H1 (cell line): ENCODE data around the gene BIRC2. TPM values are rescaled to one million over a fixed set of nuclear protein-coding genes. Genes with fewer than 3 reads are reported as not detected.

Experiments used
- CTCF ChIA-PET: fragments of 300-600 bp; sonication (Branson Sonifier 250); formaldehyde crosslinking; loops from one replicate; lab custom pipeline; 2021; ENCODE audit not compliant: partially characterized antibody; lab: Charles Lee
- POLR2A ChIA-PET: fragments of 300-600 bp; sonication (Branson Sonifier 250); formaldehyde crosslinking; loops from one replicate; lab custom pipeline; 2021; ENCODE audit warnings: inconsistent platforms; ENCODE audit not compliant: partially characterized antibody; lab: Charles Lee
- DNase-seq, 2 experiments: peaks; one replicate each; pipeline versions ENCODE4 v3.0.0 to v3.0.0-alpha.2; 2010 to 2022; ENCODE audit warnings: low spot score in 2 of 2, low read depth in 1 of 2, mixed read lengths in 1 of 2
- FAIRE-seq: peaks from 2 replicates; lab custom pipeline; 2011; peaks lifted over from hg19 to GRCh38; lab: Jason Lieb, UNC
- H2AFZ ChIP-seq: 2 replicates; pipeline ENCODE4 v1.8.1; 2012; ENCODE audit warnings: low read length, inconsistent platforms
- H2AK5ac ChIP-seq: 2 replicates; pipeline ENCODE4 v1.6.1; 2013; ENCODE audit warnings: low read depth, low read length
- H2BK120ac ChIP-seq: replicated peaks from 2 replicates; pipeline ENCODE3; 2013; ENCODE audit warnings: low read depth, low read length, inconsistent platforms
- H2BK12ac ChIP-seq: 2 replicates; pipeline ENCODE4 v1.6.1; 2013; ENCODE audit warnings: low read depth, low read length
- H2BK15ac ChIP-seq: 2 replicates; pipeline ENCODE4 v1.6.1; 2013; ENCODE audit warnings: low read length
- H2BK20ac ChIP-seq: 2 replicates; pipeline ENCODE4 v1.6.1; 2013; ENCODE audit warnings: low read length
- H2BK5ac ChIP-seq: 2 replicates; pipeline ENCODE4 v1.6.1; 2013; ENCODE audit warnings: low read depth, low read length
- H3K14ac ChIP-seq: 2 replicates; pipeline ENCODE4 v1.6.1; 2013; ENCODE audit warnings: inconsistent platforms; ENCODE audit not compliant: insufficient read length
- H3K18ac ChIP-seq: 2 replicates; pipeline ENCODE4 v1.6.1; 2013; ENCODE audit warnings: low read length; ENCODE audit errors: extremely low read depth
- H3K23ac ChIP-seq: 2 replicates; pipeline ENCODE4 v1.6.1; 2013; ENCODE audit warnings: inconsistent platforms; ENCODE audit not compliant: insufficient read length
- H3K23me2 ChIP-seq: 2 replicates; pipeline ENCODE4 v1.6.1; 2013; ENCODE audit warnings: low read depth, low read length
- H3K27ac ChIP-seq: 2 replicates; pipeline ENCODE4 v1.6.1; 2011; ENCODE audit warnings: low read depth, low read length, inconsistent platforms
- H3K27me3 ChIP-seq, 4 experiments: replicated peaks in 1 of 4; 1 replicate in 1 of 4; 2 replicates in 3 of 4; pipeline versions ENCODE4 v1.6.1 to v1.8.1; 2011 to 2013; ENCODE audit warnings: low read length in 3 of 4, mild to moderate bottlenecking in 3 of 4, inconsistent platforms in 2 of 4, mixed read lengths in 2 of 4, moderate library complexity in 1 of 4; ENCODE audit not compliant: control insufficient read depth in 3 of 4, insufficient read depth in 3 of 4; ENCODE audit errors: extremely low read depth in 1 of 4
- H3K36me3 ChIP-seq, 4 experiments: 2 replicates each; pipeline versions ENCODE4 v1.6.1 to v1.8.1; 2011 to 2013; ENCODE audit warnings: mild to moderate bottlenecking in 4 of 4, low read length in 3 of 4, moderate library complexity in 2 of 4, control low read depth in 1 of 4, inconsistent platforms in 1 of 4; ENCODE audit not compliant: insufficient read depth in 4 of 4, control insufficient read depth in 2 of 4
- H3K4ac ChIP-seq: replicated peaks from 2 replicates; pipeline ENCODE3; 2013; ENCODE audit warnings: low read length, low read depth, mixed read lengths, inconsistent platforms; ENCODE audit not compliant: insufficient read length
- H3K4me1 ChIP-seq, 4 experiments: replicated peaks in 1 of 4; 1 replicate in 1 of 4; 2 replicates in 3 of 4; pipeline versions ENCODE4 v1.6.1 to v1.8.1; 2011 to 2013; ENCODE audit warnings: low read length in 3 of 4, inconsistent platforms in 2 of 4, mixed read lengths in 1 of 4; ENCODE audit not compliant: insufficient read depth in 4 of 4, control insufficient read depth in 3 of 4
- H3K4me2 ChIP-seq, 2 experiments: 2 replicates each; pipeline versions ENCODE4 v1.6.1 to v1.8.1; 2011 to 2013; ENCODE audit warnings: low read depth in 2 of 2, low read length in 2 of 2, control low read depth in 1 of 2, inconsistent platforms in 1 of 2, mild to moderate bottlenecking in 1 of 2; ENCODE audit not compliant: insufficient read depth in 1 of 2
- H3K4me3 ChIP-seq, 4 experiments: fragments of 200-600, 300-600 bp in 1 of 4; sonication (generic), shearing (Covaris generic), sonication (Bioruptor Twin) in 1 of 4; 2 replicates each; pipeline versions ENCODE4 v1.5.1 to v1.8.1; 2011 to 2016; ENCODE audit warnings: low read length in 4 of 4, low read depth in 3 of 4, control low read depth in 2 of 4, inconsistent platforms in 2 of 4, mild to moderate bottlenecking in 2 of 4, mixed read lengths in 1 of 4, moderate library complexity in 1 of 4; ENCODE audit not compliant: insufficient read depth in 2 of 4; ENCODE audit errors: extremely low read depth in 1 of 4
- H3K56ac ChIP-seq: replicated peaks from 2 replicates; pipeline ENCODE3; 2013; ENCODE audit warnings: low read depth, mild to moderate bottlenecking, mixed read lengths, low read length, inconsistent platforms; ENCODE audit not compliant: insufficient read length
- H3K79me1 ChIP-seq: 2 replicates; pipeline ENCODE4 v1.6.1; 2013; ENCODE audit warnings: low read depth, low read length, control low read depth
- H3K79me2 ChIP-seq, 2 experiments: 2 replicates each; pipeline versions ENCODE4 v1.6.1 to v1.8.1; 2012 to 2013; ENCODE audit warnings: low read length in 2 of 2, mild to moderate bottlenecking in 2 of 2, inconsistent platforms in 1 of 2; ENCODE audit not compliant: insufficient read depth in 2 of 2, control insufficient read depth in 1 of 2
- H3K9ac ChIP-seq, 4 experiments: replicated peaks in 1 of 4; 1 replicate in 1 of 4; 2 replicates in 3 of 4; pipeline versions ENCODE4 v1.6.1 to v1.8.1; 2011 to 2013; ENCODE audit warnings: low read depth in 3 of 4, low read length in 3 of 4, control low read depth in 2 of 4, mild to moderate bottlenecking in 2 of 4, moderate library complexity in 2 of 4, inconsistent platforms in 1 of 4; ENCODE audit errors: extremely low read depth in 1 of 4
- H3K9me3 ChIP-seq, 2 experiments: 2 replicates each; pipeline versions ENCODE4 v1.6.1 to v1.8.1; 2012 to 2013; ENCODE audit warnings: mild to moderate bottlenecking in 2 of 2, moderate library complexity in 2 of 2, control low read depth in 1 of 2, inconsistent platforms in 1 of 2, low read depth in 1 of 2, low read length in 1 of 2, mixed read lengths in 1 of 2; ENCODE audit not compliant: insufficient read depth in 2 of 2
- H4K20me1 ChIP-seq, 2 experiments: replicated peaks in 1 of 2; 2 replicates each; pipeline versions ENCODE3 to v1.8.1; 2011 to 2013; ENCODE audit warnings: inconsistent platforms in 2 of 2, low read length in 2 of 2, mild to moderate bottlenecking in 1 of 2; ENCODE audit not compliant: insufficient read depth in 2 of 2, control insufficient read depth in 1 of 2
- H4K5ac ChIP-seq: 2 replicates; pipeline ENCODE4 v1.6.1; 2013; ENCODE audit warnings: low read length, low read depth, mixed read lengths, inconsistent platforms; ENCODE audit not compliant: insufficient read length
- H4K8ac ChIP-seq: 2 replicates; pipeline ENCODE4 v1.8.0; 2013; ENCODE audit warnings: mild to moderate bottlenecking, moderate library complexity, low read length, inconsistent platforms; ENCODE audit not compliant: insufficient read depth; ENCODE audit errors: extremely low read depth
- H4K91ac ChIP-seq: replicated peaks from 2 replicates; pipeline ENCODE3; 2013; ENCODE audit warnings: low read length, mixed read lengths, inconsistent platforms; ENCODE audit not compliant: insufficient read length
- EZH2 ChIP-seq: fragments of 200-600 bp; sonication (generic); IDR thresholded peaks from 2 replicates; pipeline ENCODE4 v1.7.1; 2012; ENCODE audit warnings: low read depth, mild to moderate bottlenecking, moderate library complexity, low read length, inconsistent platforms; ENCODE audit not compliant: severe bottlenecking
- POU5F1 ChIP-seq: IDR thresholded peaks from 2 replicates; pipeline ENCODE4 v1.6.1; 2011; ENCODE audit warnings: low read depth, mild to moderate bottlenecking, low read length, moderate library complexity
- RAD21 ChIP-seq, 2 experiments: IDR thresholded peaks in 1 of 2; conservative IDR thresholded peaks in 1 of 2; 2 replicates each; pipeline ENCODE4 v1.6.1; 2011; ENCODE audit warnings: low read depth in 2 of 2, low read length in 2 of 2, improper control_type of control experiment in 1 of 2, inconsistent platforms in 1 of 2, mild to moderate bottlenecking in 1 of 2, moderate library complexity in 1 of 2
- WGBS, 2 experiments: shearing (Covaris generic) in 1 of 2; methylation state at CpG; one replicate each; pipeline versions ENCODE4 v1.1.6 to v1.1.7; 2013 to 2015; ENCODE audit warnings: low lambda C conversion rate in 2 of 2, mixed read lengths in 2 of 2, inconsistent platforms in 1 of 2, low coverage in 1 of 2, missing lambda C conversion rate in 1 of 2; ENCODE audit not compliant: insufficient replicate concordance in 2 of 2, insufficient coverage in 1 of 2, insufficient read length in 1 of 2; ENCODE audit errors: extremely low coverage in 1 of 2, missing lambda C conversion rate in 1 of 2; 5-methylcytosine and 5-hydroxymethylcytosine counted together
- polyA plus RNA-seq, 7 experiments: library from polyadenylated mRNA; depleted of rRNA in 3 of 7; stranded (reverse) in 5 of 7; unstranded in 2 of 7; fragments of >200 nt in 5 of 7; fragments of 200-250 nt in 2 of 7; gene quantifications; 1 replicate in 5 of 7; 2 replicates in 1 of 7; 4 replicates in 1 of 7; pipeline versions ENCODE4 v1.2.1 to v1.2.3, GENCODE V29; 2011 to 2013; ENCODE audit warnings: missing spikeins in 2 of 7, mixed read lengths in 2 of 7
- total RNA-seq: library from RNA; stranded (reverse); fragmentation: NEBNext Ultra II Directional; extraction: Animal tissue kit (Norgen Biotek cat#: 25700); gene quantifications from 2 replicates; pipeline ENCODE4 v1.2.1, GENCODE V29; 2021

The BIRC2 gene
- total and polyA plus RNA-seq, 2 of the 8 experiments (the other 6 are each of a cell fraction or from before 2014, with no cell fraction given): 18.4 to 24.7 TPM

- ChIA-PET CTCF (interaction anchor here (0.6 to 1.1 kb wide), 4 partner anchors 12 to 1884 kb away, joined by 3 to 6 read pairs (median 4); no protein-coding TSS in a partner anchor), POLR2A (no interaction called here)
- H3K4me3 ChIP-seq: no peak overlapping the region
- no peak overlapping the region for H3K18ac ChIP-seq
- H3K27me3 ChIP-seq: no peaks in the 10 kb centered on the region
- no peak overlapping the region for H2BK20ac ChIP-seq
- H3K27ac ChIP-seq: no peak overlapping the region
- 0 out of 2 replicates have a peak, but pooled peaks cover 5% of the 10 kb centered on the region for H3K79me1 ChIP-seq
- DNase-seq (no peak), FAIRE-seq (no peak)
- H3K23ac ChIP-seq: no peak overlapping the region
- H3K36me3 ChIP-seq: peaks cover 0 to 33% (median 3%) of the 10 kb centered on the region in 4 experiments; a peak in 4 of 8 replicates
- no peaks in the 10 kb centered on the region for H3K9me3 ChIP-seq
- H2BK120ac ChIP-seq: no peak overlapping the region
- no peaks in the 10 kb centered on the region for H3K4me1 ChIP-seq
- no peak overlapping the region for H3K4me2 ChIP-seq
- H3K14ac ChIP-seq: no peak overlapping the region
- H2BK12ac ChIP-seq: no peak overlapping the region
- H2AFZ ChIP-seq: no peak overlapping the region
- no peak overlapping the region for H3K4ac ChIP-seq
- H3K79me2 ChIP-seq: 0 out of 4 replicates have a peak, but pooled peaks cover 0 to 2% of the 10 kb centered on the region in 2 experiments
- H4K8ac ChIP-seq: no peak overlapping the region
- no peak overlapping the region for H2BK5ac ChIP-seq
- no peak overlapping the region for H2AK5ac ChIP-seq
- no peak for TF ChIP-seq RAD21 (IDR thresholded peaks at IDR 0.05 in 1 of 2, conservative IDR thresholded peaks at IDR 0.05 in 1 of 2; ENCODE audit: low read depth in 2 of 2, low read length in 2 of 2)
- no peak for TF ChIP-seq EZH2
- no peak for TF ChIP-seq POU5F1
- no peak overlapping the region for H3K56ac ChIP-seq
- H3K23me2 ChIP-seq: no peaks in the 10 kb centered on the region
- 91% methylated on average over 3 of the region's 3 CpGs; no CpG with 5 or more reads in 1 of the 2 experiments for WGBS, 2 experiments
- H4K91ac ChIP-seq: no peak overlapping the region
- no peak overlapping the region for H4K5ac ChIP-seq
- no peak overlapping the region for H2BK15ac ChIP-seq
- H3K9ac ChIP-seq: no peak overlapping the region
- peaks cover 0 to 2% of the 10 kb centered on the region in 2 experiments for H4K20me1 ChIP-seq
Measured at GRCh38 chr11:102360681-102361080, 13.7 kb downstream of the BIRC2 start.
